Renal cortical epithelial cell (primary cell): ENCODE data around the gene OR52I2. TPM values are rescaled to one million over a fixed set of nuclear protein-coding genes. Genes with fewer than 3 reads are reported as not detected.
A peak's percentile ranks its signal among the peaks of the same experiment; 100 is the strongest.

Experiments
- DNase-seq: peaks from one replicate; pipeline ENCODE4 v3.0.0-alpha.2; 2011; ENCODE audit warnings: low read depth
- total RNA-seq: library from RNA; depleted of rRNA; stranded (reverse); fragments of >200 nt; gene quantifications from 2 replicates; pipeline ENCODE4 v1.2.3, GENCODE V29; 2014

OR52I2 gene
- total RNA-seq = not detected in 2 replicates

GRCh38 chr11:4581443-4581842 lies at the start of gene OR52I2:
Gene OR52I2, plus strand, starts transcription at chr11:4581743.
- DNase-seq = no peak

- DNase-seq = peak; percentile 8
Measured at GRCh38 chr11:4539603-4540219, 41.8 kb upstream of the OR52I2 start.

- DNase-seq = no peak
Measured at GRCh38 chr11:4541071-4541470, 40.5 kb upstream of the OR52I2 start.

GRCh38 chr11:4543561-4543960 lies 38.0 kb upstream of the OR52I2 start:
- peak; percentile 32 for DNase-seq

GRCh38 chr11:4544891-4545290 lies 36.7 kb upstream of the OR52I2 start, which contains the start of gene OR52M1:
Gene OR52M1, plus strand, starts transcription at chr11:4545191. Its CDS starts 0 bp downstream, at chr11:4545191.
- no peak for DNase-seq

GRCh38 chr11:4546878-4547277 lies 34.7 kb upstream of the OR52I2 start:
- peak; percentile 92 for DNase-seq

GRCh38 chr11:4547416-4547815 lies 34.1 kb upstream of the OR52I2 start:
- DNase-seq = peak; percentile 28

- DNase-seq = peak; percentile 20
Measured at GRCh38 chr11:4551346-4551979, 30.1 kb upstream of the OR52I2 start.

- DNase-seq = no peak
Measured at GRCh38 chr11:4559527-4560440, 21.8 kb upstream of the OR52I2 start.

GRCh38 chr11:4560467-4560866 lies 21.1 kb upstream of the OR52I2 start:
- DNase-seq = peak; percentile 3

GRCh38 chr11:4565371-4565770 lies 16.2 kb upstream of the OR52I2 start:
- DNase-seq = no peak

GRCh38 chr11:4569075-4569474 lies 12.5 kb upstream of the OR52I2 start:
- no peak for DNase-seq

- DNase-seq = no peak
Measured at GRCh38 chr11:4576880-4577279, 4.7 kb upstream of the OR52I2 start.

GRCh38 chr11:4577761-4578160 lies 3.8 kb upstream of the OR52I2 start:
- no peak for DNase-seq

GRCh38 chr11:4578624-4579023 lies 2.9 kb upstream of the OR52I2 start:
- no peak for DNase-seq

- no peak for DNase-seq
Measured at GRCh38 chr11:4580124-4580523, 1.4 kb upstream of the OR52I2 start.

GRCh38 chr11:4589017-4589416 lies 7.5 kb downstream of the OR52I2 start:
- no peak for DNase-seq

- no peak for DNase-seq
Measured at GRCh38 chr11:4593739-4594138, 12.2 kb downstream of the OR52I2 start, which contains the start of gene OR52I1. Gene OR52I1, plus strand, starts transcription at chr11:4594039. Its CDS starts 0 bp downstream, at chr11:4594039.

- no peak for DNase-seq
Measured at GRCh38 chr11:4605057-4605456, 23.5 kb downstream of the OR52I2 start.

GRCh38 chr11:4606231-4607015 lies 24.9 kb downstream of the OR52I2 start:
- DNase-seq = peak; percentile 67

- DNase-seq = peak; percentile 8
Measured at GRCh38 chr11:4607096-4607495, 25.6 kb downstream of the OR52I2 start.
